ENCODE measurements around the gene CEP72.

Gene CEP72

GRCh38 chr5:673161-673830 lies 61.2 kb downstream of the CEP72 start:
- no peak for TF ChIP-seq CTCF (IDR thresholded peaks at IDR 0.05; ENCODE audit: control insufficient read depth, insufficient read depth, low read depth, low read length, missing control alignments)
- no peak for DNase-seq (ENCODE audit: low read depth)
- H3K4me3 ChIP-seq (ENCODE audit: control insufficient read depth, low read depth, low read length): no peak overlapping the region

- no peak overlapping the region for H3K4me3 ChIP-seq (ENCODE audit: control insufficient read depth, low read depth, low read length)
- TF ChIP-seq CTCF (IDR thresholded peaks at IDR 0.05; ENCODE audit: control insufficient read depth, insufficient read depth, low read depth, low read length, missing control alignments): no peak
- DNase-seq (ENCODE audit: low read depth): no peak
These were observed 61.9 kb downstream of the CEP72 start for GRCh38 chr5:673831-674629.

- no peak overlapping the region for H3K4me3 ChIP-seq (ENCODE audit: control insufficient read depth, low read depth, low read length)
- no peak for DNase-seq (ENCODE audit: low read depth)
- no peak for TF ChIP-seq CTCF (IDR thresholded peaks at IDR 0.05; ENCODE audit: control insufficient read depth, insufficient read depth, low read depth, low read length, missing control alignments)
These were observed 62.5 kb downstream of the CEP72 start for GRCh38 chr5:674630-675011.

- no peak for TF ChIP-seq CTCF (IDR thresholded peaks at IDR 0.05; ENCODE audit: control insufficient read depth, insufficient read depth, low read depth, low read length, missing control alignments)
- H3K4me3 ChIP-seq (ENCODE audit: control insufficient read depth, low read depth, low read length): no peak overlapping the region
- no peak for DNase-seq (ENCODE audit: low read depth)
These were observed 63.2 kb downstream of the CEP72 start for GRCh38 chr5:675111-675870.

GRCh38 chr5:675871-676698 lies 63.9 kb downstream of the CEP72 start:
- TF ChIP-seq CTCF (IDR thresholded peaks at IDR 0.05; ENCODE audit: control insufficient read depth, insufficient read depth, low read depth, low read length, missing control alignments): no peak
- H3K4me3 ChIP-seq (ENCODE audit: control insufficient read depth, low read depth, low read length): no peak overlapping the region
- DNase-seq (ENCODE audit: low read depth): no peak

- no peak for DNase-seq (ENCODE audit: low read depth)
- no peak overlapping the region for H3K4me3 ChIP-seq (ENCODE audit: control insufficient read depth, low read depth, low read length)
- no peak for TF ChIP-seq CTCF (IDR thresholded peaks at IDR 0.05; ENCODE audit: control insufficient read depth, insufficient read depth, low read depth, low read length, missing control alignments)
These were observed 64.5 kb downstream of the CEP72 start for GRCh38 chr5:676699-677076.
